ENCODE measurements around the gene P2RX5.

DNA sequence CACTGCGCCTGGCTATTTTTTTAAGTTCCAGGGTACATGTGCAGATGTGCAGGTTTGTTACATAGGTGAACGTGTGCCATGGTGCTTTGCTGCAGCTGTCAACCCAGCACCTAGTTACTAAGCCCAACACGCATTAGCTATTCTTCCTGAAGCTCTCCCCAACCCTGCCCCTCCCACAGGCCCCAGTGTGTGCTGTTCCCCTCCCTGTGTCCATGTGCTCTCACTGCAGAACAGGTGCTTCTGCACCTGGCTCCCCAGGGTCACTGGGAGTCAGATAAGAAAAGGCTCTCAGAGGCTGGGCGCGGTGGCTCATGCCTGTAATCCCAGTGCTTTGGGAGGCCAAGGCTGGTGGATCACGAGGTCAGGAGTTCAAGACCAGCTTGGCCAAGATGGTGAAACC is 33.9 kb upstream of the P2RX5 start:
- TF ChIP-seq, protein P1, sequence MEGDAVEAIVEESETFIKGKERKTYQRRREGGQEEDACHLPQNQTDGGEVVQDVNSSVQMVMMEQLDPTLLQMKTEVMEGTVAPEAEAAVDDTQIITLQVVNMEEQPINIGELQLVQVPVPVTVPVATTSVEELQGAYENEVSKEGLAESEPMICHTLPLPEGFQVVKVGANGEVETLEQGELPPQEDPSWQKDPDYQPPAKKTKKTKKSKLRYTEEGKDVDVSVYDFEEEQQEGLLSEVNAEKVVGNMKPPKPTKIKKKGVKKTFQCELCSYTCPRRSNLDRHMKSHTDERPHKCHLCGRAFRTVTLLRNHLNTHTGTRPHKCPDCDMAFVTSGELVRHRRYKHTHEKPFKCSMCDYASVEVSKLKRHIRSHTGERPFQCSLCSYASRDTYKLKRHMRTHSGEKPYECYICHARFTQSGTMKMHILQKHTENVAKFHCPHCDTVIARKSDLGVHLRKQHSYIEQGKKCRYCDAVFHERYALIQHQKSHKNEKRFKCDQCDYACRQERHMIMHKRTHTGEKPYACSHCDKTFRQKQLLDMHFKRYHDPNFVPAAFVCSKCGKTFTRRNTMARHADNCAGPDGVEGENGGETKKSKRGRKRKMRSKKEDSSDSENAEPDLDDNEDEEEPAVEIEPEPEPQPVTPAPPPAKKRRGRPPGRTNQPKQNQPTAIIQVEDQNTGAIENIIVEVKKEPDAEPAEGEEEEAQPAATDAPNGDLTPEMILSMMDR (IDR thresholded peaks at IDR 0.05; ENCODE audit: low read depth, low read length) = no peak
- TF ChIP-seq EZH2phosphoT487 (IDR thresholded peaks at IDR 0.05; ENCODE audit: low read depth) = no peak

Data from OCI-LY3 (cell line).